PFSK-1 (cell line): ENCODE results near the gene KRT40.

Source experiments
- POLR2AphosphoS5 ChIP-seq: IDR thresholded peaks from 2 replicates; pipeline ENCODE4 v1.6.1; 2012; ENCODE audit warnings: low read depth, mild to moderate bottlenecking, control low read depth, low read length, moderate library complexity
- SIN3A ChIP-seq: IDR thresholded peaks from 2 replicates; pipeline ENCODE4 v1.6.1; 2012; ENCODE audit warnings: mild to moderate bottlenecking, low read length, moderate library complexity, borderline replicate concordance; ENCODE audit not compliant: insufficient read depth
- TF ChIP-seq, protein P1 (sequence below), 2 experiments: IDR thresholded peaks; 2 replicates each; pipeline versions ENCODE4 v1.6.1 to v1.8.0; 2011 to 2012; ENCODE audit warnings: low read depth in 2 of 2, low read length in 2 of 2, control low read depth in 1 of 2, inconsistent platforms in 1 of 2, mild to moderate bottlenecking in 1 of 2, moderate library complexity in 1 of 2; ENCODE audit not compliant: insufficient read depth in 1 of 2

DNA sequence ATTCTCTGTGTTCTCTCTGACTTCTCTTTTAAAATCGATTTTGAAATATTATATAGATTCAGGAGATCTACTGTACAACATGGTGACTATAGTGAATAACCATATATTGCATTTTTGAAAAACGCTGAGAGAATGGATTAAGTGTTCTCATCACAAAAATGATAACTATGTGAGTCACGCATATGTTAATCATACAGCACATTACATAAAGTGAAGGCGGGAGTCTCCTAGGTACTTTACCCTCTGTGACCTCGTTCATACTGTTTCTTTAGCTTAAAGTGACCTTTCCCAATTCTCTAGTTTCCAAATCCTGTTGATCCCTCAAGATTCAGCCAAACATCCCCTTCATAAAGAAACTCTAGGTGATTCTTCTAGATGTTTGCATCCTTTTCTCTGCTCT lies 18.7 kb upstream of the KRT40 start:
- TF ChIP-seq POLR2AphosphoS5 (no peak), SIN3A (no peak)
- TF ChIP-seq, protein P1, sequence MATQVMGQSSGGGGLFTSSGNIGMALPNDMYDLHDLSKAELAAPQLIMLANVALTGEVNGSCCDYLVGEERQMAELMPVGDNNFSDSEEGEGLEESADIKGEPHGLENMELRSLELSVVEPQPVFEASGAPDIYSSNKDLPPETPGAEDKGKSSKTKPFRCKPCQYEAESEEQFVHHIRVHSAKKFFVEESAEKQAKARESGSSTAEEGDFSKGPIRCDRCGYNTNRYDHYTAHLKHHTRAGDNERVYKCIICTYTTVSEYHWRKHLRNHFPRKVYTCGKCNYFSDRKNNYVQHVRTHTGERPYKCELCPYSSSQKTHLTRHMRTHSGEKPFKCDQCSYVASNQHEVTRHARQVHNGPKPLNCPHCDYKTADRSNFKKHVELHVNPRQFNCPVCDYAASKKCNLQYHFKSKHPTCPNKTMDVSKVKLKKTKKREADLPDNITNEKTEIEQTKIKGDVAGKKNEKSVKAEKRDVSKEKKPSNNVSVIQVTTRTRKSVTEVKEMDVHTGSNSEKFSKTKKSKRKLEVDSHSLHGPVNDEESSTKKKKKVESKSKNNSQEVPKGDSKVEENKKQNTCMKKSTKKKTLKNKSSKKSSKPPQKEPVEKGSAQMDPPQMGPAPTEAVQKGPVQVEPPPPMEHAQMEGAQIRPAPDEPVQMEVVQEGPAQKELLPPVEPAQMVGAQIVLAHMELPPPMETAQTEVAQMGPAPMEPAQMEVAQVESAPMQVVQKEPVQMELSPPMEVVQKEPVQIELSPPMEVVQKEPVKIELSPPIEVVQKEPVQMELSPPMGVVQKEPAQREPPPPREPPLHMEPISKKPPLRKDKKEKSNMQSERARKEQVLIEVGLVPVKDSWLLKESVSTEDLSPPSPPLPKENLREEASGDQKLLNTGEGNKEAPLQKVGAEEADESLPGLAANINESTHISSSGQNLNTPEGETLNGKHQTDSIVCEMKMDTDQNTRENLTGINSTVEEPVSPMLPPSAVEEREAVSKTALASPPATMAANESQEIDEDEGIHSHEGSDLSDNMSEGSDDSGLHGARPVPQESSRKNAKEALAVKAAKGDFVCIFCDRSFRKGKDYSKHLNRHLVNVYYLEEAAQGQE (IDR thresholded peaks at IDR 0.05; ENCODE audit: insufficient read depth in 1 of 2, low read depth in 2 of 2, low read length in 2 of 2), result no peak
